Psoas muscle (tissue), 8 donors: ENCODE results near the gene CXXC4. TPM values are rescaled to one million over a fixed set of nuclear protein-coding genes. Genes with fewer than 3 reads are reported as not detected.

Experiments
- ATAC-seq, 4 donors: fragments of 200-7000 bp; cut with Tn5 transposase; one replicate each; pipeline ENCODE4 v1.9.1; 2020; ENCODE audit warnings: moderate library complexity in 3 of 4, mild to moderate bottlenecking in 2 of 4
- DNase-seq, 2 donors: peaks; one replicate each; pipeline ENCODE4 v3.0.0-alpha.2; 2020
- H3K27ac ChIP-seq: fragments of 200-600 bp; one replicate; pipeline ENCODE4 v1.8.0; 2022
- H3K27me3 ChIP-seq, 3 donors: fragments of 200-600 bp in 1 of 3; one replicate each; pipeline versions ENCODE4 v1.6.1 to v1.8.0; 2013 to 2022; ENCODE audit warnings: low read length in 2 of 3, mild to moderate bottlenecking in 2 of 3, moderate library complexity in 1 of 3; ENCODE audit not compliant: insufficient read depth in 3 of 3
- H3K36me3 ChIP-seq, 2 donors: fragments of 200-600 bp in 1 of 2; one replicate each; pipeline versions ENCODE4 v1.6.1 to v1.8.0; 2013 to 2022; ENCODE audit warnings: low read depth in 1 of 2, mild to moderate bottlenecking in 1 of 2, moderate library complexity in 1 of 2; ENCODE audit not compliant: insufficient read depth in 1 of 2
- H3K4me1 ChIP-seq: fragments of 200-600 bp; one replicate; pipeline ENCODE4 v1.8.0; 2022
- H3K4me3 ChIP-seq: fragments of 200-600 bp; one replicate; pipeline ENCODE4 v1.8.0; 2022; ENCODE audit warnings: mild to moderate bottlenecking
- H3K9me3 ChIP-seq: fragments of 200-600 bp; one replicate; pipeline ENCODE4 v1.8.0; 2022
- WGBS, 3 donors: extraction: QIAGEN DNeasy Blood & Tissue Kit; methylation state at CpG; one replicate each; pipeline versions ENCODE4 v1.1.6 to v1.1.7; 2013; 5-methylcytosine and 5-hydroxymethylcytosine counted together
- intact Hi-C, 2 donors: fragments of 100-400 bp; cut with DNase I; formaldehyde crosslinking; loops; one replicate each; pipeline versions ENCODE4 v1.11.0 to v1.14.2; 2022
- polyA plus RNA-seq, 3 donors: library from polyadenylated mRNA; stranded (reverse); fragments of 200-250 nt; gene quantifications; one replicate each; pipeline ENCODE4 v1.2.3, GENCODE V29; 2013
- total RNA-seq, 4 donors: library from RNA; stranded (reverse); fragmentation: NEBNext Ultra II Directional in 2 of 4; extraction: Animal tissue kit (Norgen Biotek cat#: 25700) in 2 of 4; gene quantifications; one replicate each; pipeline versions ENCODE4 v1.2.1 to v1.2.4, GENCODE V29; 2021 to 2023
- TF ChIP-seq, protein P1 (sequence below): fragments of 200-600 bp; IDR thresholded peaks from one replicate; pipeline ENCODE4 v1.8.0; 2022; ENCODE audit warnings: antibody characterized with exemption
- donor health status: healthy with polysubstance abuse.
- donor health status: DM: no; HTN: no; CAD: no; lungs with moderate emphysema.
- donor health status: Bipolar disorder and iron deficiency.
- donor health status: healthy.
- donor health status: DM: yes; HTN: yes; CAD: no.
- donor health status: DM: no; HTN: no; CAD: no.
- donor health status: DM: no; HTN: no; CAD: no.
- donor health status: DM: yes; HTN: yes; CAD: no.

The CXXC4 gene
- total and polyA plus RNA-seq, 7 donors = 0.05 to 0.36 (median 0.10) TPM

DNA sequence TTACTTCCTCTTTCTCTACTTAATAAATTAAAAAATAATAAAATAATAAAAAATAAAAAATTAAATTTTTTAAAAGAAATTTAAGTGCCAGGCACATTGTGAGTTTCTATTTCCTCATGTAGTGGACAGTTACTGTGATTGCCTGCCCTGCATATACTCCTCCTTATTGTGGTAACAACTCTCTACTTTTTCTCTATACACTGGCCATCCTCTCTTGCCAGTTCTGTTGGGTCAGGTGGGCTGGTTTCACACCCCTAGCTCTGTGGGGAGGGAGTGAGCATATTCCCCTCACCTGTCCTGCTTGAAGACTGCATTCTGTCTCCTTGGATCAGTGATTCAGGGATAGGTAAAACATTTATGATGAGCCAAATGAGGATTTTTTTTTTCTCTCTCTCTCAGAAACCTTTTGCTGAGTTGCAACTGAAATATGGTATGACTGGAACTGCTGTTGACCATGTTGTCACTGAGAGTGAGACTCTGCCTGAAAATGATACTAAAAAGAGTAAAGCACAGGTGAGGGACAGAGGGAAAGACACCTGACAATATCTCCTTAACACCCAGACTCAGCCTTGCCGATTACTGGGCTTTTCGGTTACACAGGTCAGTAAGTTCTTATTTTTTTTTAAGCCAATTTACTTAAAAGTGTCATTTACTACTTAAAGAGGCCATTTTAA lies 37.2 kb downstream of the CXXC4 start:
- H3K27me3 ChIP-seq = no peaks in the 10 kb centered on the region
- 44 to 70% (median 68%) methylated on average over 2 of the region's 2 CpGs for WGBS, 3 donors
- ATAC-seq = no peak
- DNase-seq = no peak
- H3K36me3 ChIP-seq = no peaks in the 10 kb centered on the region
- H3K4me1 ChIP-seq = no peaks in the 10 kb centered on the region
- TF ChIP-seq, protein P1, sequence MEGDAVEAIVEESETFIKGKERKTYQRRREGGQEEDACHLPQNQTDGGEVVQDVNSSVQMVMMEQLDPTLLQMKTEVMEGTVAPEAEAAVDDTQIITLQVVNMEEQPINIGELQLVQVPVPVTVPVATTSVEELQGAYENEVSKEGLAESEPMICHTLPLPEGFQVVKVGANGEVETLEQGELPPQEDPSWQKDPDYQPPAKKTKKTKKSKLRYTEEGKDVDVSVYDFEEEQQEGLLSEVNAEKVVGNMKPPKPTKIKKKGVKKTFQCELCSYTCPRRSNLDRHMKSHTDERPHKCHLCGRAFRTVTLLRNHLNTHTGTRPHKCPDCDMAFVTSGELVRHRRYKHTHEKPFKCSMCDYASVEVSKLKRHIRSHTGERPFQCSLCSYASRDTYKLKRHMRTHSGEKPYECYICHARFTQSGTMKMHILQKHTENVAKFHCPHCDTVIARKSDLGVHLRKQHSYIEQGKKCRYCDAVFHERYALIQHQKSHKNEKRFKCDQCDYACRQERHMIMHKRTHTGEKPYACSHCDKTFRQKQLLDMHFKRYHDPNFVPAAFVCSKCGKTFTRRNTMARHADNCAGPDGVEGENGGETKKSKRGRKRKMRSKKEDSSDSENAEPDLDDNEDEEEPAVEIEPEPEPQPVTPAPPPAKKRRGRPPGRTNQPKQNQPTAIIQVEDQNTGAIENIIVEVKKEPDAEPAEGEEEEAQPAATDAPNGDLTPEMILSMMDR = no peak
- no peak overlapping the region for H3K27ac ChIP-seq
- H3K4me3 ChIP-seq = no peak overlapping the region
- no peaks in the 10 kb centered on the region for H3K9me3 ChIP-seq
- intact Hi-C loops = no loop called here

DNA sequence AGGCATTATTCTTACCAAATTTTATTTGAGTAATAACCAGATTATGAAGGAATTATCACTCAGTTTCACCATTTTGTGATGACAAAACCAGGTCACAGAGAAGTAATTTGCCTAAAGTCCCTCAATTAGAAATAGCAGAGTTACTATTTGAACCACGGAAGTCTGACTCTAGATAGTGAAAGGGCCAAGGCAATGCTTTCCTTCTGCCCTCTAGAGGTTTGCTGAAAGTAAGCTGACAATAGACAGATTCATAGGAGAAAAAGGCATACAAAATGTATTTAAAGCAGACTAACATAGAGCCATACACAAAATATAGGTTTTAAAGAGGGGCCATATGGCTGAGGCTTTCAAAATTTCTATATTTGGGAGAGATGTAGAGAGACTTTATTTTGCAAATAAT lies 43.1 kb downstream of the CXXC4 start:
- Histone ChIP-seq H3K27me3 (no peaks in the 10 kb centered on the region), H3K27ac (no peak overlapping the region), H3K36me3 (no peaks in the 10 kb centered on the region), H3K9me3 (no peaks in the 10 kb centered on the region), H3K4me3 (no peak overlapping the region), H3K4me1 (no peaks in the 10 kb centered on the region)
- TF ChIP-seq, protein P1 = peak; percentile 14
- intact Hi-C loops = no loop called here
- WGBS, 3 donors = 12 to 17% (median 14%) methylated on average over 1 of the region's 1 CpG
- DNase-seq = no peak
- no peak for ATAC-seq

DNA sequence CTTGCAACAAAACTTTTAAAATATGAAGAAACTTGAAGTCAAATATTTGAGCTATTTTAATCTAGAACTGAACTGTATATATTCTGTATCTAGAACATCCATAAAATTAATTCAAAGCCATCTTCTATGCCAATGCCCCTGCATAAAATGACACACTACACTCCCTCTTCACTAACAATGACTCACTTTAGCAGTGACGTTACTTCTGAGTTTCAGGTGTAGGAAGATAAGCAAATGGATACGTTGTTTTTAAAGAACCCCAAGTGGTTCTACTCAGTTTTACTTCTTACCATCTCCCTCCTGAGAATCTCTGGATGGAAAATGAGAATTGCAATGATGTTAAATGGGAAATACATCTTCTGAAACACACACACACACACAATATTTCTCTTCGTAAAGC lies 45.2 kb downstream of the CXXC4 start:
- DNase-seq (no peak), ATAC-seq (no peak)
- TF ChIP-seq, protein P1 = no peak
- Histone ChIP-seq H3K27ac (no peak overlapping the region), H3K9me3 (no peaks in the 10 kb centered on the region), H3K36me3 (no peaks in the 10 kb centered on the region), H3K27me3 (no peaks in the 10 kb centered on the region), H3K4me3 (no peak overlapping the region), H3K4me1 (no peaks in the 10 kb centered on the region)
- intact Hi-C loops = no loop called here
- WGBS, 3 donors = 86 to 90% (median 87%) methylated on average over 3 of the region's 3 CpGs

DNA sequence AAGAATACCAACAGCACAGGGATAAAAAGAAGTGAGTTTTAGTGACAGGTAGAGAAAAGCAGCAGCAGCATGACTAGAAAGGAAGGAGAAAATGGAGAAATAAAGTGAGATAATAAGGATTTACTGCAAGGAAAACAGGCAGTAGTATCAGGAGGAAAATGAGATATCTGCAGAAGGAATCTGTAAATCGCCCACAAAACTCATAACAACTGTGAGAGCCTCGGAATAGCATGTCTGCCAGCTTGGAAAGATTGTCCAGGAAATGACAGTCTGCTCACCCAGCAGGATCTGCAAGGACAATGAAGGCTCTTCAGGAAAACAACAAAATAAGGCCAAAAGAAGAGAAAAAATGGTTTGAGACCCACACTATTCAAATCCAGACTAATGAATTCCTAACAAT lies 47.4 kb downstream of the CXXC4 start:
- DNase-seq (no peak), ATAC-seq (no peak)
- WGBS, 3 donors = 30 to 47% (median 33%) methylated on average over 2 of the region's 2 CpGs
- H3K36me3 ChIP-seq = no peaks in the 10 kb centered on the region
- intact Hi-C loops = no loop called here
- TF ChIP-seq, protein P1 = no peak
- H3K9me3 ChIP-seq = no peaks in the 10 kb centered on the region
- H3K27me3 ChIP-seq = no peaks in the 10 kb centered on the region
- H3K4me3 ChIP-seq = no peak overlapping the region
- no peaks in the 10 kb centered on the region for H3K4me1 ChIP-seq
- H3K27ac ChIP-seq = no peak overlapping the region
